ENCODE data around the gene PRM1. TPM values are rescaled to one million over a fixed set of nuclear protein-coding genes. Genes with fewer than 3 reads are reported as not detected.
"Not testable (repeated sequence)": the region's sequence is repeated elsewhere in the genome, so short reads cannot be mapped to it uniquely, and the experiment has no call there.

Gene PRM1
- total RNA-seq, 1 donor from 2014 or later = not detected

GRCh38 chr16:11291091-11291703, 10.1 kb upstream of the PRM1 start:
- peaks cover 5% of the 10 kb centered on the region for H3K27me3 Mint-ChIP-seq (ENCODE audit: unreplicated experiment)
- H3K9me3 Mint-ChIP-seq (ENCODE audit: unreplicated experiment) = no peaks in the 10 kb centered on the region
- no peak for DNase-seq (ENCODE audit: low spot score)
- H3K36me3 Mint-ChIP-seq (ENCODE audit: low read depth, unreplicated experiment) = no peaks in the 10 kb centered on the region
- H3K4me1 Mint-ChIP-seq (ENCODE audit: unreplicated experiment) = no peaks in the 10 kb centered on the region
- no peak overlapping the region for H3K4me3 Mint-ChIP-seq (ENCODE audit: unreplicated experiment)
- no peak overlapping the region for H3K27ac Mint-ChIP-seq (ENCODE audit: unreplicated experiment)
- TF ChIP-seq CTCF (IDR thresholded peaks at IDR 0.05; ENCODE audit: unreplicated experiment) = no peak

- Mint-ChIP-seq H3K4me1 (ENCODE audit: unreplicated experiment) (no peaks in the 10 kb centered on the region), H3K9me3 (ENCODE audit: unreplicated experiment) (no peaks in the 10 kb centered on the region), H3K4me3 (ENCODE audit: unreplicated experiment) (no peak overlapping the region), H3K36me3 (ENCODE audit: low read depth, unreplicated experiment) (no peaks in the 10 kb centered on the region), H3K27ac (ENCODE audit: unreplicated experiment) (no peak overlapping the region), H3K27me3 (ENCODE audit: unreplicated experiment) (peaks cover 5% of the 10 kb centered on the region)
- no peak for DNase-seq (ENCODE audit: low spot score)
- TF ChIP-seq CTCF (IDR thresholded peaks at IDR 0.05; ENCODE audit: unreplicated experiment) = no peak
These were observed 9.2 kb upstream of the PRM1 start for GRCh38 chr16:11290102-11290893.

GRCh38 chr16:11289696-11290095, 8.6 kb upstream of the PRM1 start:
- not testable (repeated sequence) for H3K27me3 Mint-ChIP-seq (ENCODE audit: unreplicated experiment); H3K9me3 Mint-ChIP-seq (ENCODE audit: unreplicated experiment); H3K27ac Mint-ChIP-seq (ENCODE audit: unreplicated experiment); H3K4me1 Mint-ChIP-seq (ENCODE audit: unreplicated experiment); H3K4me3 Mint-ChIP-seq (ENCODE audit: unreplicated experiment); DNase-seq (ENCODE audit: low spot score); H3K36me3 Mint-ChIP-seq (ENCODE audit: low read depth, unreplicated experiment)

- H3K9me3 Mint-ChIP-seq (ENCODE audit: unreplicated experiment) = no peaks in the 10 kb centered on the region
- no peaks in the 10 kb centered on the region for H3K36me3 Mint-ChIP-seq (ENCODE audit: low read depth, unreplicated experiment)
- TF ChIP-seq CTCF (IDR thresholded peaks at IDR 0.05; ENCODE audit: unreplicated experiment) = no peak
- peaks cover 5% of the 10 kb centered on the region for H3K27me3 Mint-ChIP-seq (ENCODE audit: unreplicated experiment)
- DNase-seq (ENCODE audit: low spot score) = no peak
- no peak overlapping the region for H3K4me3 Mint-ChIP-seq (ENCODE audit: unreplicated experiment)
- no peaks in the 10 kb centered on the region for H3K4me1 Mint-ChIP-seq (ENCODE audit: unreplicated experiment)
- H3K27ac Mint-ChIP-seq (ENCODE audit: unreplicated experiment) = no peak overlapping the region
These were observed 8.1 kb upstream of the PRM1 start for GRCh38 chr16:11289202-11289601.

GRCh38 chr16:11285842-11286241, 4.7 kb upstream of the PRM1 start:
- Mint-ChIP-seq H3K36me3 (ENCODE audit: low read depth, unreplicated experiment) (no peaks in the 10 kb centered on the region), H3K4me3 (ENCODE audit: unreplicated experiment) (no peak overlapping the region)

More at GRCh38 chr16:11285842-11286241, 4.7 kb upstream of the PRM1 start:
- Mint-ChIP-seq H3K27me3 (ENCODE audit: unreplicated experiment) (no peaks in the 10 kb centered on the region), H3K27ac (ENCODE audit: unreplicated experiment) (no peak overlapping the region), H3K9me3 (ENCODE audit: unreplicated experiment) (no peaks in the 10 kb centered on the region), H3K4me1 (ENCODE audit: unreplicated experiment) (no peaks in the 10 kb centered on the region)
- DNase-seq (ENCODE audit: low spot score) = no peak
- no peak for TF ChIP-seq CTCF (IDR thresholded peaks at IDR 0.05; ENCODE audit: unreplicated experiment)
